HCT116 (cell line): ENCODE data around the gene BAHCC1. TPM values are rescaled to one million over a fixed set of nuclear protein-coding genes. Genes with fewer than 3 reads are reported as not detected.

Source experiments
- ATAC-seq: fragments of 200-7000 bp; cut with Tn5 transposase; 2 replicates; pipeline ENCODE4 v1.9.1; 2020; ENCODE audit warnings: mild to moderate bottlenecking, moderate library complexity
- BruUV-seq: library from RNA; stranded (reverse); fragments of 400-500 nt; replicated peaks from 2 replicates; lab custom pipeline; 2021; lab: Mats Ljungman, UMichigan
- CTCF ChIA-PET: fragments of 300-600 bp; sonication (Branson Sonifier 250); formaldehyde crosslinking; loops from one replicate; lab custom pipeline; 2021; ENCODE audit warnings: antibody characterized with exemption; lab: Charles Lee
- POLR2A ChIA-PET: fragments of 300-600, 350-600 bp; sonication (Branson Sonifier 250); formaldehyde crosslinking; loops from one replicate; lab custom pipeline; 2021; ENCODE audit warnings: antibody characterized with exemption; lab: Charles Lee
- RAD21 ChIA-PET, 2 experiments: fragments of 300-600 bp; sonication (Branson Sonifier 250); formaldehyde crosslinking; loops; one replicate each; lab custom pipeline; 2023; ENCODE audit warnings: low total read pairs in 2 of 2; ENCODE audit not compliant: uncharacterized antibody in 2 of 2, unreplicated experiment in 2 of 2, low non-redundant PET in 1 of 2; lab: Charles Lee
- DNase-seq: peaks from one replicate; pipeline ENCODE4 v3.0.0-alpha.2; 2010; ENCODE audit warnings: low read depth, low spot score
- H2AFZ ChIP-seq: fragments of 200-600 bp; shearing (Covaris generic), sonication (generic); 2 replicates; pipeline ENCODE4 v1.6.1; 2017; ENCODE audit warnings: low read depth, mixed run types, mixed read lengths, antibody characterized with exemption, low read length; ENCODE audit not compliant: poor library complexity, severe bottlenecking
- H3K27ac ChIP-seq: 2 replicates; pipeline ENCODE4 v1.5.1; 2012; ENCODE audit warnings: low read depth, low read length
- H3K27me3 ChIP-seq: fragments of 200-600 bp; sonication (generic); 2 replicates; pipeline ENCODE4 v1.6.1; 2016; ENCODE audit warnings: mixed run types, low read length, mixed read lengths; ENCODE audit not compliant: insufficient read depth
- H3K36me3 ChIP-seq, 2 experiments: fragments of 200-500 bp in 1 of 2; fragments of 200-600 bp in 1 of 2; sonication (Bioruptor generic) in 1 of 2; sonication (generic) in 1 of 2; 2 replicates each; pipeline versions ENCODE4 v1.5.1 to v1.6.1; 2014 to 2016; ENCODE audit warnings: low read length in 2 of 2, inconsistent platforms in 1 of 2, mixed read lengths in 1 of 2, mixed run types in 1 of 2; ENCODE audit not compliant: insufficient read depth in 2 of 2, control insufficient read depth in 1 of 2
- H3K4me1 ChIP-seq, 2 experiments: fragments of 200-600 bp in 1 of 2; sonication (generic) in 1 of 2; 2 replicates each; pipeline versions ENCODE4 v1.5.1 to v1.6.1; 2012 to 2017; ENCODE audit warnings: low read length in 2 of 2, inconsistent platforms in 1 of 2, mild to moderate bottlenecking in 1 of 2, mixed read lengths in 1 of 2, mixed run types in 1 of 2, moderate library complexity in 1 of 2; ENCODE audit not compliant: insufficient read depth in 2 of 2, control insufficient read depth in 1 of 2
- H3K4me2 ChIP-seq: fragments of 200-600 bp; sonication (generic); 2 replicates; pipeline ENCODE4 v1.6.1; 2017; ENCODE audit warnings: mixed run types, low read length, mixed read lengths
- H3K4me3 ChIP-seq, 2 experiments: fragments of 200-600 bp in 1 of 2; sonication (generic) in 1 of 2; replicated peaks in 1 of 2; 2 replicates each; pipeline ENCODE4 v1.5.1; 2011 to 2016; ENCODE audit warnings: low read length in 2 of 2, control low read depth in 1 of 2, low read depth in 1 of 2, mild to moderate bottlenecking in 1 of 2, mixed read lengths in 1 of 2, mixed run types in 1 of 2
- H3K79me2 ChIP-seq: fragments of 200-600 bp; sonication (generic); 2 replicates; pipeline ENCODE4 v1.6.1; 2017; ENCODE audit warnings: mild to moderate bottlenecking, mixed run types, low read length, moderate library complexity, mixed read lengths; ENCODE audit not compliant: insufficient read depth
- H3K9ac ChIP-seq: fragments of 200-600 bp; sonication (generic); 2 replicates; pipeline ENCODE4 v1.6.1; 2016; ENCODE audit warnings: low read length, mixed read lengths
- H3K9me2 ChIP-seq: fragments of 200-600 bp; sonication (generic), shearing (Covaris generic); 2 replicates; pipeline ENCODE4 v1.6.1; 2017; ENCODE audit warnings: mixed run types, mild to moderate bottlenecking, moderate library complexity; ENCODE audit not compliant: insufficient read depth
- H3K9me3 ChIP-seq, 2 experiments: fragments of 200-500 bp in 1 of 2; fragments of 200-600 bp in 1 of 2; sonication (Bioruptor generic) in 1 of 2; sonication (generic) in 1 of 2; 2 replicates each; pipeline ENCODE4 v1.6.1; 2014 to 2017; ENCODE audit warnings: low read length in 2 of 2, mixed read lengths in 2 of 2, inconsistent platforms in 1 of 2, low read depth in 1 of 2, mild to moderate bottlenecking in 1 of 2, mixed run types in 1 of 2, moderate library complexity in 1 of 2; ENCODE audit not compliant: control insufficient read depth in 1 of 2, insufficient read depth in 1 of 2
- H4K20me1 ChIP-seq: fragments of 200-600 bp; sonication (generic), shearing (Covaris generic); 2 replicates; pipeline ENCODE4 v1.6.1; 2017; ENCODE audit warnings: mixed run types, mild to moderate bottlenecking, moderate library complexity; ENCODE audit not compliant: insufficient read depth
- CBX3 ChIP-seq: IDR thresholded peaks from 2 replicates; pipeline ENCODE4 v1.6.1; 2012; ENCODE audit warnings: low read depth
- CEBPB ChIP-seq: IDR thresholded peaks from 2 replicates; pipeline ENCODE4 v1.6.1; 2012; ENCODE audit warnings: low read depth
- POLR2A ChIP-seq: IDR thresholded peaks from 2 replicates; pipeline ENCODE4 v1.7.0; 2011; ENCODE audit warnings: borderline replicate concordance; ENCODE audit not compliant: insufficient read depth, insufficient read length; ENCODE audit errors: extremely low read depth
- POLR2AphosphoS5 ChIP-seq: IDR thresholded peaks from 2 replicates; pipeline ENCODE4 v1.6.1; 2011; ENCODE audit warnings: mild to moderate bottlenecking, low read depth, low read length, moderate library complexity
- SIN3A ChIP-seq: IDR thresholded peaks from 2 replicates; pipeline ENCODE4 v1.6.1; 2012; ENCODE audit warnings: low read depth
- SP1 ChIP-seq: IDR thresholded peaks from 2 replicates; pipeline ENCODE4 v1.6.1; 2012; ENCODE audit warnings: low read depth
- ZNF274 ChIP-seq: fragments of 200-500 bp; sonication (Bioruptor generic); IDR thresholded peaks from 2 replicates; pipeline ENCODE4 v1.6.1; 2014; ENCODE audit warnings: mild to moderate bottlenecking, low read depth, low read length, inconsistent platforms
- intact Hi-C: fragments of 100-400 bp; cut with micrococcal nuclease; formaldehyde crosslinking; loops from 2 replicates; pipeline ENCODE4 v1.10.0; 2022
- total RNA-seq: library from RNA; stranded (reverse); gene quantifications from one replicate; pipeline ENCODE4 v1.2.1, GENCODE V29; 2021; ENCODE audit not compliant: unreplicated experiment
- TF ChIP-seq, protein P1 (sequence below): IDR thresholded peaks from 2 replicates; pipeline ENCODE4 v1.6.1; 2012; ENCODE audit warnings: low read depth
- TF ChIP-seq, protein P2 (sequence below): IDR thresholded peaks from 2 replicates; pipeline ENCODE4 v1.6.1; 2012
- TF ChIP-seq, protein P3 (sequence below), 3 experiments: fragments of 200-600 bp in 1 of 3; sonication (generic) in 1 of 3; IDR thresholded peaks in 2 of 3; conservative IDR thresholded peaks in 1 of 3; 2 replicates each; pipeline ENCODE4 v1.5.1; 2012 to 2017; ENCODE audit warnings: low read depth in 2 of 3, low read length in 2 of 3, antibody characterized with exemption in 1 of 3, borderline replicate concordance in 1 of 3, control low read depth in 1 of 3, mild to moderate bottlenecking in 1 of 3, mixed read lengths in 1 of 3, mixed run types in 1 of 3, moderate library complexity in 1 of 3; ENCODE audit not compliant: insufficient read depth in 1 of 3

BAHCC1 gene
- total RNA-seq, 1 experiment from 2014 or later: 45.2 TPM

DNA sequence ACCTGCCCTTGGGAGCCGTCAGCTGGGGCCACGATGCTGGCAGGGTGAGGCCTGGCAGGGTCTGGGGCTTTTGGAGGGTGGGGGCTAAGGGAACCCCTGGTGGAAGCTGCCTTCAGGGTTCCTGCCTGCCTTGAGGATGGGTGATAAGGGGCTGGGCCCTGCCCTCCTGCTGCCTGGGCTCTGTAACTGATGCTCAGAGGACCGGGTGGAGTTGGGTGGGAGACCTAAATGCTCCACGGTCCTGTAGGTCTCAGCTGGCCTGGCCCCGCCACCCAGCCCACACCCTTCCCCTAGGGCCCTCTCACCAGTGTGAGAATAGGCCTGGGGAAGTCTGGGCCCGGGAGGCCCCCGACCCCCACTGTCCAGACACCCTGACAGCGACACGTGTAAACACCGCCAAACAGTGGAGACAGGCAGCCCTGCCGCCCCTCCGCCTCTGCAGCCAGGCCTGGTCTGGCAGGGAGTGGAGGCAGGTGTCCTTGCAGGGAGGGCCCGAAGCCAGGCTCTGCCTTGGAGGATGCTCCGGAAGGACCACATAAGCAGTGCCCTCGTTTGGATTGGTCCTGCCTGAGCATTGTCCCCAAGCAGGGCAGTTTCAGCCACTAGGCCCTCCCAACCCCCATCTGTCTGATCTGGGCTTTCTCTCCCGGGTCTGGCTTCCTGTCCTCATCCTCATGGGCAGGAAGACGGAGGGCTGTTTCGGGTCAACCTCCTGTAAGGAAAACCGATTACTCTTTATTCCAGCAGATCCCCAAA is 6.5 kb upstream of the BAHCC1 start (continued):
- TF ChIP-seq CBX3 (no peak), POLR2A (no peak), ZNF274 (no peak)
- TF ChIP-seq, protein P1, sequence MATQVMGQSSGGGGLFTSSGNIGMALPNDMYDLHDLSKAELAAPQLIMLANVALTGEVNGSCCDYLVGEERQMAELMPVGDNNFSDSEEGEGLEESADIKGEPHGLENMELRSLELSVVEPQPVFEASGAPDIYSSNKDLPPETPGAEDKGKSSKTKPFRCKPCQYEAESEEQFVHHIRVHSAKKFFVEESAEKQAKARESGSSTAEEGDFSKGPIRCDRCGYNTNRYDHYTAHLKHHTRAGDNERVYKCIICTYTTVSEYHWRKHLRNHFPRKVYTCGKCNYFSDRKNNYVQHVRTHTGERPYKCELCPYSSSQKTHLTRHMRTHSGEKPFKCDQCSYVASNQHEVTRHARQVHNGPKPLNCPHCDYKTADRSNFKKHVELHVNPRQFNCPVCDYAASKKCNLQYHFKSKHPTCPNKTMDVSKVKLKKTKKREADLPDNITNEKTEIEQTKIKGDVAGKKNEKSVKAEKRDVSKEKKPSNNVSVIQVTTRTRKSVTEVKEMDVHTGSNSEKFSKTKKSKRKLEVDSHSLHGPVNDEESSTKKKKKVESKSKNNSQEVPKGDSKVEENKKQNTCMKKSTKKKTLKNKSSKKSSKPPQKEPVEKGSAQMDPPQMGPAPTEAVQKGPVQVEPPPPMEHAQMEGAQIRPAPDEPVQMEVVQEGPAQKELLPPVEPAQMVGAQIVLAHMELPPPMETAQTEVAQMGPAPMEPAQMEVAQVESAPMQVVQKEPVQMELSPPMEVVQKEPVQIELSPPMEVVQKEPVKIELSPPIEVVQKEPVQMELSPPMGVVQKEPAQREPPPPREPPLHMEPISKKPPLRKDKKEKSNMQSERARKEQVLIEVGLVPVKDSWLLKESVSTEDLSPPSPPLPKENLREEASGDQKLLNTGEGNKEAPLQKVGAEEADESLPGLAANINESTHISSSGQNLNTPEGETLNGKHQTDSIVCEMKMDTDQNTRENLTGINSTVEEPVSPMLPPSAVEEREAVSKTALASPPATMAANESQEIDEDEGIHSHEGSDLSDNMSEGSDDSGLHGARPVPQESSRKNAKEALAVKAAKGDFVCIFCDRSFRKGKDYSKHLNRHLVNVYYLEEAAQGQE: no peak

DNA sequence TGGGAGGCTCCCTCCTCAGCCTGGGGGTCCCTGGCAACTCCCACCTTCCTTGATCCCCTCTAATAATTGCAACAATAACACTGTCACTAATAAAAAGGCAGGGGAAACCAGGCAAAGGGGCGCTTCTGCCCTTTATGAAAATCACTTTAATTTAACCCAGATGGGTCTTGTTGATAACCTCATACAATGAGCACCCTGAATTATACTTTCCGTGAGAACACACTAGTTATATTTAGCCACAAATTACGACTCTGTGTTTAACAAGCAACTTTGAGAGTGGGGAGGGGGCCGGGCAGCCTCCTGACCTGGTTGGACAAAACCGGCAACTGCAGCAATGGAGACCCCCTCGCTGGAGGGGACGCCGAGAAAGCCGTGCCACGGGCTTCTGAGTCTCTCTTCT is 5.7 kb upstream of the BAHCC1 start:
- no peak overlapping the region for H3K4me3 ChIP-seq
- H3K79me2 ChIP-seq: peaks cover 19% of the 10 kb centered on the region
- peaks cover 54 to 74% of the 10 kb centered on the region in 2 experiments for H3K4me1 ChIP-seq
- ATAC-seq (no peak), DNase-seq (no peak)
- peak overlapping the region; percentile 10; the same call in 1 of the 2 replicates for H3K4me2 ChIP-seq
- H3K27ac ChIP-seq: peak overlapping the region; percentile 96; the same call in 1 of the 2 replicates
- no TSS peak for BruUV-seq
- no peaks in the 10 kb centered on the region for H3K9me3 ChIP-seq
- intact Hi-C loops: no loop called here
- POLR2A ChIA-PET: no interaction called here
- H3K36me3 ChIP-seq: peaks cover 2 to 4% of the 10 kb centered on the region in 2 experiments; a peak in 2 of 4 replicates
- no peaks in the 10 kb centered on the region for H4K20me1 ChIP-seq
- CTCF ChIA-PET: no interaction called here
- no peak overlapping the region for H3K9ac ChIP-seq
- no peaks in the 10 kb centered on the region for H3K9me2 ChIP-seq
- H3K27me3 ChIP-seq: no peaks in the 10 kb centered on the region
- no peak overlapping the region for H2AFZ ChIP-seq
- TF ChIP-seq, protein P2, sequence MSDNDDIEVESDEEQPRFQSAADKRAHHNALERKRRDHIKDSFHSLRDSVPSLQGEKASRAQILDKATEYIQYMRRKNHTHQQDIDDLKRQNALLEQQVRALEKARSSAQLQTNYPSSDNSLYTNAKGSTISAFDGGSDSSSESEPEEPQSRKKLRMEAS: no peak
- no peak for TF ChIP-seq ZNF274
- no peak for TF ChIP-seq SP1
- no peak for TF ChIP-seq SIN3A
- TF ChIP-seq CEBPB: no peak
- peak; percentile 37; the same call in 1 of the 2 replicates for TF ChIP-seq POLR2AphosphoS5
- TF ChIP-seq, protein P3, sequence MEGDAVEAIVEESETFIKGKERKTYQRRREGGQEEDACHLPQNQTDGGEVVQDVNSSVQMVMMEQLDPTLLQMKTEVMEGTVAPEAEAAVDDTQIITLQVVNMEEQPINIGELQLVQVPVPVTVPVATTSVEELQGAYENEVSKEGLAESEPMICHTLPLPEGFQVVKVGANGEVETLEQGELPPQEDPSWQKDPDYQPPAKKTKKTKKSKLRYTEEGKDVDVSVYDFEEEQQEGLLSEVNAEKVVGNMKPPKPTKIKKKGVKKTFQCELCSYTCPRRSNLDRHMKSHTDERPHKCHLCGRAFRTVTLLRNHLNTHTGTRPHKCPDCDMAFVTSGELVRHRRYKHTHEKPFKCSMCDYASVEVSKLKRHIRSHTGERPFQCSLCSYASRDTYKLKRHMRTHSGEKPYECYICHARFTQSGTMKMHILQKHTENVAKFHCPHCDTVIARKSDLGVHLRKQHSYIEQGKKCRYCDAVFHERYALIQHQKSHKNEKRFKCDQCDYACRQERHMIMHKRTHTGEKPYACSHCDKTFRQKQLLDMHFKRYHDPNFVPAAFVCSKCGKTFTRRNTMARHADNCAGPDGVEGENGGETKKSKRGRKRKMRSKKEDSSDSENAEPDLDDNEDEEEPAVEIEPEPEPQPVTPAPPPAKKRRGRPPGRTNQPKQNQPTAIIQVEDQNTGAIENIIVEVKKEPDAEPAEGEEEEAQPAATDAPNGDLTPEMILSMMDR (IDR thresholded peaks at IDR 0.05 in 2 of 3, conservative IDR thresholded peaks at IDR 0.05 in 1 of 3; ENCODE audit: borderline replicate concordance in 1 of 3, insufficient read depth in 1 of 3, low read depth in 2 of 3, low read length in 2 of 3): no peak
- RAD21 ChIA-PET: no interaction called here
